Stimulated activated CD8-positive, alpha-beta memory T cell treated with anti-CD3 and anti-CD28 coated beads, Interleukin-4, amount 100 ng/mL, for 24 hours (primary cell): ENCODE results near the gene MROH7.

Experiments used
- DNase-seq: peaks from one replicate; pipeline ENCODE4 v3.0.0-alpha.2; 2020; ENCODE audit warnings: low read depth

MROH7 gene

DNA sequence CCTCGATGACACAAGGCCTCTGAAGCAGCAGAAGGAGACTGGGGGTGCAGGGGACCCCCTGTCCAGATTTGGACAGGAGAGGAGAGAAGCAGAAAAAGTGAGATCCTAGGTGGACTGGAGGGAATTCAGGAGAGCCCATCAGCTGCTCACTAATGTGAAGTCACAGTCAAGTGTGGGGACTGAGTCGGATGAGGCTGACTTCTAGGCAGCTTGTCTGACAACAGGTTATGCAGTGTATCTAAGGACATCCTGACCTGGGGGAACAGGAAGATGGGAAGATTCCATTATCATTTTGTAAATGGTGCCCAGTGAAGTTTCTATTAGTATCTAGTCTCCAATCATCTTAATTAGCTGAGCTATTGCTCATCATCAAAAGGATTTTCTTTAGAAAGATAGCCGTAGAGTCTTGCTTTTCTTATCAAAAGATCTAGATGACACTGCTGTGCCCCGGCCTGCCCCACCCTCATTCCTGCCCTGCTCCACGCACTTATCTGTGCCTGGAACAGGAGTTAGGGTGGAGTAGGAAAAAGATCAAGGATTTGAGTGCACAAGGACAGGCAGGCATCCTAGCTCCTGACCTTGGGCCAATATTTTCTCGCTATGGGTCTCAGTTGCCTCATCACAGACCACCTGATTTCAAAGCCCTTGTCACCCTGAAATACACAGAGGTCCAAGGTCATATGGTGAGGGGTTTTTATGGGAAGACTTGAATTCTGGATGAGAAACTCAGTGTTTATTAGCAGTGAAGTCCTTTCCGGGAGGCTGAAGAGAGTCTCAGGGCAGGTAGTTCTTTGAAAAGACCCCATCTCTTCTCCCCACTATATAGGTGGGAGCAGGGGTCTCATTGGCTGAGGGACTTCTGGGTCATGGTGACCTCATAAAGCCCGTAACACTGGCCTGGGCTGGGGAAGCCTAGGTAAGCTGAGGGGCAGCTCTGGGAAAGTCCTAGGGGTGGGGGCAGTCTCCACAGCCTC lies at the start of gene MROH7:
Gene MROH7, plus strand, starts transcription at position 924 of the 974 bp plus-strand sequence. CDS start 11,141 bp downstream, outside the sequence.
- DNase-seq: no peak

DNA sequence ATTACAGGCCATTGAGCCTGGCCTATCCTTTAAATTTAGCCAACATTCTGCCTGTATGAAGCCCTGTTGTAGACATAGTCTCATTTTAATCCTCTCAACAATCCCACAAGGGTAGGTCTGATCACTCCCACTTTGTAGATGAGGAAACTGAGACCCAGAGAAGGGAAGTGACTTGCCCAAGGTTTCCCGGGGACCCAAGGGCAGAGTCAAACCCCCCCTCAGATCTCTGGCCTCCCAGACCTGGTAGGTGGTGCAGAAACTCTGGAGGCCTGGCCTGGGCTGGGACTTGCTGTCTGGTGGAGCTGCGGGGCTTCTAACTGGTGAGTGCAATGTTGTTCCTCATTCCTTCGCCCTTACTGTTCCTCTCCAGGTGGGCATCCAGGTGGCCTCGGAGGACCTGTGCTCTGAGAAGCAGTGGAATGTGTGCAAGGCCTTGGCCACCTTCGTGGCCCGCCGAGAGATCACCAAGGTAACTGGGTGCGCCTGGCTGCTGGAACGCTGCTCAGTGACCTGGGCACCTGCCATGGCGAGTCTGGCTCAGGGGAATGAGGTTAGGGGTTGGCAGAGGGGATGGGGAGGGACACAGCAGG lies 47.9 kb upstream of the MROH7 start:
- no peak for DNase-seq

DNA sequence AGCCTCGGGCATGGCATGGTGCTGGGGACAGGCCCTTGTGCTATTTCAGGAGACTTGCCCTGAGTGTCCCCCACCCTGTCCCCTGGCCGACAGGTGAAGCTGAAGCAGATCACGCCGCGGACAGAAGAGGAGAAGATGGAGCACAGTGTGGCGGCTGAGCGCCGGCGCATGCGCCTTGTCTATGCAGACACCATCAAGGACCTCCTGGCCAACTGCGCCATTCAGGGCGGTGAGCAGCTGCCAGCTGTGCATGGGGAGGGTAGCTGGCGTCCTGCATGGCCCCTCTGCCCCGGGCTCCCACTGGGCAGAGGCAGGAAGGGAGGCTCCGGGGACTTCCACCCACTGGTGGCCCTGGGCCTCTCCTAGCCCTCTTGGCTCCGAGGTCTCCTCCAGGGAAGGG lies 47.1 kb upstream of the MROH7 start:
- DNase-seq: no peak

DNA sequence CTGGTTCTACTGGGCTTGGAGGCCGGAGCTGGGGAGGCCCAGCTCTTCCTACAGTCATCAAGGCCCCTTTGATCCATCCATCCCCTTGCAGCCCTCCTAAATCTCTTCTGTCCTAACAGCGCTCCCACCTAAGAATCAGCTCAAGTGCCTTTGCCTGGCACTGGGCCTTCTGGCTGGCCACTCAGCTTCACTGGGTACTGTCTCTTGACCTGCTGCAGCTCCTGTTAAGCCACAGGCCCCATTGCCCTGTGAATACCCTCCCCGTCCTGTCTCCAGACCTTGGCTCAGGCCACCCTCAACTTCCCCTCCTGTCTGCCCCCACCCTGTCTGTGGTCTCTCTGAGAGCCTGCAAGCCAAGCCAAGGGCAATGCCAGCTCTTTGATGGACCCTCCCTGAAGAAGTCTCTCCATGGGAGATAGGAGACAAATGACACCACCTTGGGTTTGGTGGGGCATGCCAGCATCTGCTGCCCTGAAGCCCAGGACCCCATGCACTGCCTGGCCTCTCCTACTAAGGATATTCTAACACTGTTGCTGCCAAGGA lies 45.6 kb upstream of the MROH7 start:
- no peak for DNase-seq

DNA sequence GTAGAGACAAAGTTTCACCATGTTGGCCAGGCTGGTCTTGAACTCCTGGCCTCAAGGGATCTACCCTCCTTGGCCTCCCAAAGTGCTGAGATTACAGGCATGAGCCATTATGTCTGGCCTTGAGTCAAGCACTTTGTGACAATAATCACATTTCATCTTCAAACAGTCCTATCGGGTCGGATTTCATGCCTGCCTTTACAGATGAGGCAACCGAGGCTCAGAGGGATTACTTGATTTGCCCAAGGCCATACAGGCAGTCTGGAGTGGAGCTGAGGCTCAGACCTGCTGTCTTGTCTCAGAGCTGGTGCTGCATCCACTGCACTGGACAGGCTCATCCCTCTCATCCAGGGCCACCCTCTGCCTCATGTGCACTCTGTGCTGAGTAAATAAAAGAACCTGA lies 44.8 kb upstream of the MROH7 start:
- no peak for DNase-seq

DNA sequence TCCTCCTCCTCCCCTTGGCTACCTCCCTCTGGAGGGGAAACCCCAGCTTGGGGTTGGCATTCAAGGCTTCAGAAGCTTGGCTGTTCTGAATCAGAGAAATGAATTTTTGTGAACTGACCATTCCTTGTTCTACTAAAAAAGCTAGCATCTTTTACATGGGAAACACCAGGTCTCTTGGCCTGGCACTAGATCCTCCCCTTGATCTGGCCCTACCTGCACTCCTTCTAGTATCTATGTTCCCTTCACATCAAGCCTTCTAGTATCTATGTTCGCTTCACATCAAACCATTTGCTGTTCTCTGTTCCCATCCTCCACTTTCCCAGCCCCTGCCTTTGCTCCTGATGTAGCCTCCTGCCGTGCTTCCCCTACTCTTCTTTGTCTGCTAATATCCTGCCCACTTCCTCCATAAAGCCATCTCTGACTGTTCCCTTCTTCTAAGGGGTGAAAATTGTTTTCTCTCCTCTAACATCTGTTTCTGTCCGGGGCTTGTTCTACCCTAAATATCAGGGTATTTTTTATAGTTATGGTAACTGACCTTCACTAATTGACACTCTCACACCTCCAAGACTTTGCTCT lies 44.0 kb upstream of the MROH7 start:
- no peak for DNase-seq

DNA sequence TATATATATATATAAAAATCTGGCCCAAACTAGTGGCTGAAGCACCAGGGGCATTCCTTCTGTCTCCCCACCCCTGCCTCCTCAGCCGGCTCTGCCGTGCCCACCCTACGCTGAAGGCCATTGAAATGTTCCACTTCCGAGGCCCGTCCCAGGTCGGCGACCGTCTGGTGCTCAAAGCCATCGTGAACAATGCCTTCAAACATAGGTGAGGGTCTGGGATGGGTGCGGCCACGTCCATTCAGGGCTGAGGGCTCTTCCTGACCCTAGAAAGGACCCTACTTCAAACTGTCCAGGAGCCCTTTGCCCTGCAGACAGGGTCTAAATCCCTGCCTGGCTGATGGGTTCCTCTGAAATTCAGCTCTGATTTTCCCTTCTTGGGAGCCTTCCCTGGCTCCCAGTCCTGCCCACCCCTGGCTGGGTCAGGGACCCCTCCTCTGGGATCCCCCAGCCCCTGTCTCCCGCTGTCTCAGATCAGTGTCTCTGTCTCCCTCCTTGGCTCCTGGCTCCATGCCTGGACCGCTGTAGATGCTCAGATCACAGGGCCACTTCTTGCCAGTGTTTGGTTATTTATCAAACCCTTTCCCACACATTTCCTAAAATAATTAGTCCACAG lies 42.3 kb upstream of the MROH7 start:
- DNase-seq: no peak

DNA sequence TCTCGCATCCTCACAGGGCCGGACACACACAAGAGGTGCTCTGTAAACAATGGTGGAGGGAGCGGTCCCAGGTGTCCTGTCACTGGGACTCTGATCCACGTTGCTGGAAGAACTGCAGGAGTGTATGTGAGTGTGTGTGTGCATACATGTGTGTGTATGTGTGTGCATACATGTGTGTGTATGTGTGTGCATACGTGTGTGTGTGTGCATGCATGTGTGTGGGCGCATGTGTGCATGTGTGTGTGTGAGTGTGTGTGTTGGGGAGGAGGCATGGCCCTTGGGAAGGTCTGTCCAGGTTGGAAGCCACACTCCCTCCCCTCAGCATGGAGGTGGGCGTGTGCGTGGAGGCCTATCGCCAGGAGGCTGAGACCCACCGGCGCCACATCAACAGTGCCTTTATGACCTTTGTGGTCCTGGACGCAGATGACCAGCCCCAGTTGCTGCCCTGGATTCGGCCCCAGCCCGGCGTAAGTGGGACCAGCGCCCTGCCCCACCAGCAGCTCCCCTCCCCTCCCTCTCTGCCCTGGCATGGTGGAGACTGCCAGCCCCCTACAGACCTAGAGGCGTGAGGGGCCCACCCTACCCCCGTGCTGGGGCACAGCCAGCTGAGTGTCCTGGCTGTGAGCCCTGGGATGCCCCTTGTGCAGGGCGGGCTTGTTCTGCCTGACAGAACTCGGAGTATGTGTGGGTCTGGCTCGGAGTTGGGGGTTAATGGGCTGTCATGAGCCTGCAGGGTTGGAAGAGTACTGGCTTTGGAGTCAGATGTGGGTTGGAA lies 40.5 kb upstream of the MROH7 start:
- no peak for DNase-seq

DNA sequence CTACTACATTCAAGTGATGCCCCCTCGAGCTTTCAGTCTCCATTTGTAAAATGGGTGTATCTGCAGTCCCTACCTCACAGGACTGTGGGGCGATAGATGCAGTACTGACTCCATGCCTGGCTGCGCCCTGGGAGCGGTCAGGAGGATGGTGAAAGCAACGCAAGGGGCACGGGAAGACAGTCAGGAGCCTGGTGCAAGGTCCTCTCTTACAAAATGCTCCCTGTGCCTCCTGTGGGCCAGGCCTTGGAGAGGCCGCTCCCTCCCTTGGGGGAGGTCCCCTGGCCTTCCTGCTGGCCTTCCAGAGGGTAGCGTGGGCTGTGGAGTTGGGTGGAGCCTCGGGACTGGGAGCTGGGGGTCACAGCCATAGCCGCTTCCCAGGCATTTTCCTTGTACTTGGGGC lies 39.9 kb upstream of the MROH7 start:
- no peak for DNase-seq

DNA sequence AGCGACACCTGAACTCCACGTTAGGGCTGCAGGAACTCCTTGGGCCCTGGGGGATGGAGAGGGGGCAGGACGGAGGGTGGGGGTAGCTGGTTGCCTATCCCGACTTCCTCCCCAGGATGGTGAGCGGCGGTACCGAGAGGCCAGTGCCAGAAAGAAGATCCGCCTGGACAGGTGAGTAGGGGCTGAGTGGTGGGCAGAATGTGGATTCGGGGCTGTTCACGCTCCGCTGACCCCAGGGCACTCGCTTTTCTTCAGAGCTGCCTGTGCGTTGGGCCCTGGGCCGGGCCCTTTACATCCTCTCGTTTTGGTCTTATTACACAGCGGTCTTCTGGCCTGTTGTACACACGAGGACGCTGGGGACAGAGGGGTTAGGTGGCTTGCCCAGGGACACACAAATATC lies 39.0 kb upstream of the MROH7 start:
- no peak for DNase-seq

DNA sequence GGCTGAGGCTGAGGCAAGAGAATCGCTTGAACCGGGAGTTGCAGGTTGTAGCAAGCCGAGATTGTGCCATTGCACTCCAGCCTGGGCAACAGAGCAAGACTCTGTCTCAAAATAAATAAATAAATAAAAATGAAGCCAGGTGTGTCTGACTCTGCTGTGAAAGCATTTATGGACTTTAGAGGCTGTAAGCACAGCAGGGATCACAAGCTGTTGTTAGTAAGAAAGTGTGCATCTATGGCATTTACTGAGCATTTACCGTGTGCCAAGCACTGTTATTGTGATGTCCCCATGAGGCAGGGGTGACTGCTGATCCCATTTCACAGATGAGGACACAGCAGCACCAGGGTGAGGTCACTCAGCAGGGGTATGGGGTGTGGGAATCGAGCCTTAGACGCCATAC lies 38.3 kb upstream of the MROH7 start:
- DNase-seq: no peak

DNA sequence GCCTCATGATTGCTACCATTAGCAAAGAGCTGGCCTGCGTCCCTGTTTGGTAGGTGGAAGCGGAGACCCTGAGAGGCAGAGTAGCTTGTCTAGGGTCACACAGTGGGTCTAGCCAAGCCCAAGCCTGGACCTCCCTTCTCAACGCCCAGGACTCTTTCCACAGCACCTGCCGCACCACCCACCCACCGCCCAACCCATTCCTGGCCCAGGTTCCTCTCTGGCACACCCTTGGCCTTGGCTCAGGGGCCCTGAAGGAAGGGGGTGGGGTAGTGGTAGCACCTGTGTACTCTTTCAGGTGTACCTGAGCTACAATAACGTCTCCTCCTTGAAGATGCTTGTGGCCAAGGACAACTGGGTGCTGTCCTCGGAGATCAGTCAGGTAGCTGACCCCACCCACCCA lies 37.5 kb upstream of the MROH7 start:
- no peak for DNase-seq

DNA sequence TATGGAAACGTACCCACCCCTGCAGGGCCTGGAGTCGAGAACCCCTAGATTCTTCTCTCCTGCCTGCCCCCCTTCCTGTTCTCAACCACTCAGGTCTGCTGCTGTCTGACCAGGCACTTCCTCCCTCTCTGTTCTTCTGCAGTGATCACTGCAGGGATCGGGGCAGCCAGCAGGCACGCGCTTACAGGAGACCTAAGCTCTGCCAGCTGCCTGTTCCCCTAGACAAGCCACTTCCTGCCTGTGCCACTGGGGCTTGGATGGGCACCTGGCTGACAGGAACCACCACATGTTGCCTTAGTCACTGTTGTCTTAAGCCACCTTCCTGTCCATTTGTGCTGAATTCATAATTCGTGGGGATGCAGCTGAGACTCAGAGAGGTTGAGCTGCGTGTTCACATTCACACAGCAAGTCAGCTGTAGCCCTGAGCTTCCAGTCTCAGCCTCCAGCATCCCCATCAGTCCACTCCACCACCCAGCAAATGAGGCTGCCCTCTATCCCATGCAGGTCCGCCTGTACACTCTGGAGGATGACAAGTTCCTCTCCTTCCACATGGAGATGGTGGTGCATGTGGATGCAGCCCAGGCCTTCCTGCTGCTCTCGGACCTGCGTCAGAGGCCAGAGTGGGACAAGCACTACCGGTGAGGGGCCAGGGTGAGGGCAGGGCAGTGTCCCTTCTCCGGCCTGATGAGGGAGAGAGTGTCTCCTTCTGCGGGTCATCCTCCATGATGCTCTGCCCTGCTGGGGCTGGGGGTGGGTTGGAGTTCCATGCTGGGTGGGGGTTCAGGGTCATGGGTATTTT lies 36.8 kb upstream of the MROH7 start:
- DNase-seq: peak; percentile 1

DNA sequence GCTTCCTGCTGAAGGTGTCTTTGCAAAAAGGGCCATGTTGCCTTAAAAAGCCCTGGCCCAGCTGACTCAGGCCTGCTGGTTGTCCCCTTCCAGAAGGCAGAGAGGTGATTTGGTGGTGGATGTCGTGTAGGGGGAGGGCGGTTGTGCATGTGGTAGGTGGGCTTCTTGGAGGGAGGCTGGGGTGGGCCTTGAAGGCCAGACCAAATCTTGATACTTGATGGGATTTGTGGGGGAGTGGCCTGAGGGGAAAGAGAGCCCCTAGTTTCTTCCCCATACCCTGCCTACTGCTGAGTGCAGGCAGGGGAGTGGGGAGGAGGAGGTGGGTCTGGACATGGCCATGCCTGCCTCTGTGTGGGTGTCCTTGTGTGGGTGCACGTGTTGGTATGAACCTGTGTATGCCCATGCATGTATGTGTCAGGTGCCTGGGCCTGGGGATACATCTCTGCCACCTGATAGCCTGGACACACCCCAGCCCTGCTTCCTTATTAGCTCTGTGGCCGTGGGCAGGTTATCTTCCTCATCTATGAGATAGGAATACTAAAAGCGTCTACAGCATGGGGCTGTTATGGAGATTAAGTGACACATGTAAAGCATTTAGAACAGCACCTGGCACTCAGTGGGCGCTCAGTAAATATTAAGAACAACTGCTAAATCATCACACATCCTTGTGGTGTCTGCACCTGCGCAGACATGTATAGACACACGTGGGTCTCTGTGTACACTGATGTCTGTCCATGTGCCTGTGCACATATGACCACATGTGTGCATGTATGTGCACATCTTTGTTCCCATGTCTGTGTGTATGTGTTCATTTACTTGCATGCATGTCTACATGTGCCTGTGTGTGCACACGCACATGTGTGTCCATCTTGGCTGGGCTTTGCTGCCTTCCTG lies 35.2 kb upstream of the MROH7 start:
- DNase-seq: no peak

DNA sequence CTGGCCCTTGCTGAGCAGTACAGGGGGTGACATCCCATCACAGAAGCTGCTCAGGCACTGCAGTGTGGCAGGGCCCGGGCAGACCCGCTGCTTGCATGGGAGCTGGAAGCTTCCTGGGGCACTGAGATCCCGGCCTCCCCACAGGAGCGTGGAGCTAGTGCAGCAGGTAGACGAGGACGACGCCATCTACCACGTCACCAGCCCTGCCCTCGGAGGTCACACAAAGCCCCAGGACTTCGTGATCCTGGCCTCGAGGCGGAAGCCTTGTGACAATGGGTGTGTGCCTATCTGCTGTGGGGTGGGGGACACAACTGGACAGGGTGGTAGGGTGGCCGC lies 34.6 kb upstream of the MROH7 start:
- DNase-seq: no peak

DNA sequence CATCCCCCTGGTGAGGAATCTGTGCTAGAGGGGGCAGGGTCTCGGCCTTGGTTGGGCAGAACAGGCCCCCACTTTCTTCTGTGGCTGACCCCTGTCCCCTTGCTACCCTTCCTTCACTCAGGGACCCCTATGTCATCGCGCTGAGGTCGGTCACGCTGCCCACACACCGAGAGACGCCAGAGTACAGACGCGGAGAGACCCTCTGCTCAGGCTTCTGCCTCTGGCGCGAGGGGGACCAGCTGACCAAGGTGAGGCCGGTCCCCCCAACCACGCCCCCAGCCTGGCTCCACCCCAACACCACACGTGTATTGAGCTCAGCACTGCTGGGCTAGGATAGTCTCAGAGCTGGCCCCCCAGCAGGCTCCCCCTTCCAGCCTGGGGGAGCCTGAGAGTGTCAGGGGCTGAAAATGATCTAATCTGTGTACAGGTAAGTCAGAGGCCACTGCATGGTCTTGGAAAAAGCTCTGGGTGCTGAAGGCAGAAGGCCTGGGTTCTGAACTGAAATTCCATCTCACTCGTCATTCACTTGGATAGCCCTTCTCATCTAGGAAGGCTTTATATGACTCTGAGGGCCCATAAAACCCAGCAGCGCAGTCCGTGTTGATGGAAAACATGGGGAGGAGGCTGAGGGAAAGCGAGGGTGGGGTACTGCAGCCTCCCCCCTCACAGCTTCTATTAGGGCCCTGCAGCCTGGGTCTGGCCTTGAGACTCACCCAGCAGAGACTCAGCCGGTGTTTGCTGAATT lies 33.6 kb upstream of the MROH7 start:
- no peak for DNase-seq

DNA sequence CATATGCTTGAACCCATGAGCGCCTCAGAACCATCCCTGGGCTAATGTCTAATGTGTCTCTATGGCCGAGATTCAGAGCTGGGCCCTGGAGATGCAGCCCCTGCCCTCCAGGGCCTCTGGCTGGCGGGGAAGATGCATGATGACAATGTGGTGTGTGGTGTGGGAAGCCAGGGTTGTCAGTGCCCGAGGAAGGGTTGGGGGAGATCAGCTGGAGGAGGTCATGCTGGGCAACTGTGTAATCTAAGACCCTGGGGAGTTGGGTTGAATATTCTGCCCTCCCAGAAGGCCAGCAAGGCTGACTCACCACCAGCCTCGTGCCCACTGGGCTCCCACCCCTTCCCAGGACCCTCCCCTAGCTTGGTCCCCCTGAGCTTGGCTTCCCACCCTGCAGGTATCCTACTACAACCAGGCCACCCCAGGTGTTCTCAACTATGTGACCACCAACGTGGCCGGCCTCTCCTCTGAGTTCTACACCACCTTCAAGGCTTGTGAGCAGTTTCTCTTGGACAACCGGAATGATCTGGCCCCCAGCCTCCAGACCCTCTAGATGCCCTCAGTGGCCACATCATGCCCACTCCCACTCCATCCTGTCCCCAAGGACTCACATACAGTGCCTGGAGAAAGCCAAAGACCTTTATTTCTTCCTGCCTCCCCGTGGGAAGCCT lies 32.9 kb upstream of the MROH7 start:
- DNase-seq: no peak

DNA sequence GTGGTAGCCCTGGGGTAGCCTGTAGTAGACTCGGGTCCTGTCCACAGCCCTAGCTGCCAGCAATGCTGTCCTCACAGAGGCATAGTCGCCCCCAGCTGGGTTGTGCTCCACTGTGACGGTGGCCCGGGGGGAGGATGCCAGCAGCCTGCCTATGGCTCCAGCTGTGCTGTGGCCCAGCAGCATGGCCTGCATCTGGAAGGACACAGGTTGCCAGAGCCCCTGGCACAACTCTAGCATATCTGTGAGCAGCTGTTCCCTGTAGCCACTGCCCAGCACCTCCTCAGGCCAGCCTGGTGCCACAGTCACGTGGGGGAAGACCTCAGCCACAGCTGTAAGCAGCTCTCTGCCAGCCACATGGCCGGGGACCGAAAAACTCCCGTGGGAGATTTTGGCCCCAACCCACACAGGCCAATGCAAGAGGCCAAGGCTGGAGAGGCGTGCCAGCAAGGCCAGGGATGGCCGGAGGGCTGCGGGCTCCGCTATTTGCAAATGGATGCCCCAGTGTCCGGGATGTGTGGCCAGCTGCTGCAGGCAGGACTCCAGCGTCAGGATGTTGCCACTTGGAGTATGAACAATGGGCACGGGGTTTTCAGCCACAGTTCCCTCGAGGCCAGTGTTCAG lies 32.2 kb upstream of the MROH7 start:
- DNase-seq: no peak
